Measurements from ENCODE around the gene EPHA4.

- TF ChIP-seq EP300 (IDR thresholded peaks at IDR 0.05): no peak
- TF ChIP-seq, protein P1, sequence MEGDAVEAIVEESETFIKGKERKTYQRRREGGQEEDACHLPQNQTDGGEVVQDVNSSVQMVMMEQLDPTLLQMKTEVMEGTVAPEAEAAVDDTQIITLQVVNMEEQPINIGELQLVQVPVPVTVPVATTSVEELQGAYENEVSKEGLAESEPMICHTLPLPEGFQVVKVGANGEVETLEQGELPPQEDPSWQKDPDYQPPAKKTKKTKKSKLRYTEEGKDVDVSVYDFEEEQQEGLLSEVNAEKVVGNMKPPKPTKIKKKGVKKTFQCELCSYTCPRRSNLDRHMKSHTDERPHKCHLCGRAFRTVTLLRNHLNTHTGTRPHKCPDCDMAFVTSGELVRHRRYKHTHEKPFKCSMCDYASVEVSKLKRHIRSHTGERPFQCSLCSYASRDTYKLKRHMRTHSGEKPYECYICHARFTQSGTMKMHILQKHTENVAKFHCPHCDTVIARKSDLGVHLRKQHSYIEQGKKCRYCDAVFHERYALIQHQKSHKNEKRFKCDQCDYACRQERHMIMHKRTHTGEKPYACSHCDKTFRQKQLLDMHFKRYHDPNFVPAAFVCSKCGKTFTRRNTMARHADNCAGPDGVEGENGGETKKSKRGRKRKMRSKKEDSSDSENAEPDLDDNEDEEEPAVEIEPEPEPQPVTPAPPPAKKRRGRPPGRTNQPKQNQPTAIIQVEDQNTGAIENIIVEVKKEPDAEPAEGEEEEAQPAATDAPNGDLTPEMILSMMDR (IDR thresholded peaks at IDR 0.05): no peak
- TF ChIP-seq POLR2A (IDR thresholded peaks at IDR 0.05): no peak
These were observed 53.0 kb downstream of the EPHA4 start for GRCh38 chr2:221518935-221519625.

Measured in ovary (tissue), 3 donors.